SH-SY5Y (cell line): ENCODE results near the gene TXNDC16.

Source experiments
- GATA2 ChIP-seq: IDR thresholded peaks from 2 replicates; pipeline ENCODE4 v1.6.1; 2011; ENCODE audit warnings: mild to moderate bottlenecking, low read depth, low read length
- GATA3 ChIP-seq: IDR thresholded peaks from 2 replicates; pipeline ENCODE4 v1.6.1; 2011; ENCODE audit warnings: low read depth, mild to moderate bottlenecking, low read length, moderate library complexity

- no peak for TF ChIP-seq GATA2
- TF ChIP-seq GATA3, result no peak
Measured at GRCh38 chr14:52547526-52547925, 4.8 kb downstream of the TXNDC16 start.
